22Rv1 (cell line): ENCODE measurements around the gene YAP1.
A peak's percentile ranks its signal among the peaks of the same experiment; 100 is the strongest.

Experiments
- H3K27ac ChIP-seq: fragments of 450-650 bp; 2 replicates; pipeline ENCODE4 v1.5.1; 2017
- CTCF ChIP-seq: fragments of 450-650 bp; IDR thresholded peaks from 2 replicates; pipeline ENCODE4 v1.5.1; 2017; ENCODE audit warnings: mild to moderate bottlenecking
- ZFX ChIP-seq: fragments of 450-650 bp; IDR thresholded peaks from 2 replicates; pipeline ENCODE4 v1.6.1; 2017; ENCODE audit warnings: antibody characterized with exemption, borderline replicate concordance

Gene YAP1

GRCh38 chr11:102177126-102177525, 66.9 kb downstream of the YAP1 start:
- TF ChIP-seq ZFX, result no peak
- no peak for TF ChIP-seq CTCF
- no peak overlapping the region for H3K27ac ChIP-seq

- TF ChIP-seq CTCF, result no peak
- no peak for TF ChIP-seq ZFX
- peak overlapping the region; percentile 39 for H3K27ac ChIP-seq
Measured at GRCh38 chr11:102177974-102178631, 67.9 kb downstream of the YAP1 start.

GRCh38 chr11:102179371-102179770, 69.1 kb downstream of the YAP1 start:
- H3K27ac ChIP-seq, result no peak overlapping the region
- TF ChIP-seq ZFX (no peak), CTCF (no peak)

- H3K27ac ChIP-seq, result no peak overlapping the region
Measured at GRCh38 chr11:102184269-102184987, 74.2 kb downstream of the YAP1 start.

GRCh38 chr11:102186551-102187191, 76.4 kb downstream of the YAP1 start:
- no peak overlapping the region for H3K27ac ChIP-seq
- TF ChIP-seq ZFX (no peak), CTCF (no peak)

More at GRCh38 chr11:102184269-102184987, 74.2 kb downstream of the YAP1 start:
- TF ChIP-seq ZFX (no peak), CTCF (no peak)

GRCh38 chr11:102187416-102188151, 77.3 kb downstream of the YAP1 start:
- TF ChIP-seq ZFX (no peak), CTCF (no peak)
- no peak overlapping the region for H3K27ac ChIP-seq
